Measurements from ENCODE around the gene ETV4. TPM values are rescaled to one million over a fixed set of nuclear protein-coding genes. Genes with fewer than 3 reads are reported as not detected.

ETV4 gene
- total and polyA plus RNA-seq, 2 of the 13 experiments (the other 11 are each of a cell fraction or from before 2014, with no cell fraction given), result 128 to 330 TPM

DNA sequence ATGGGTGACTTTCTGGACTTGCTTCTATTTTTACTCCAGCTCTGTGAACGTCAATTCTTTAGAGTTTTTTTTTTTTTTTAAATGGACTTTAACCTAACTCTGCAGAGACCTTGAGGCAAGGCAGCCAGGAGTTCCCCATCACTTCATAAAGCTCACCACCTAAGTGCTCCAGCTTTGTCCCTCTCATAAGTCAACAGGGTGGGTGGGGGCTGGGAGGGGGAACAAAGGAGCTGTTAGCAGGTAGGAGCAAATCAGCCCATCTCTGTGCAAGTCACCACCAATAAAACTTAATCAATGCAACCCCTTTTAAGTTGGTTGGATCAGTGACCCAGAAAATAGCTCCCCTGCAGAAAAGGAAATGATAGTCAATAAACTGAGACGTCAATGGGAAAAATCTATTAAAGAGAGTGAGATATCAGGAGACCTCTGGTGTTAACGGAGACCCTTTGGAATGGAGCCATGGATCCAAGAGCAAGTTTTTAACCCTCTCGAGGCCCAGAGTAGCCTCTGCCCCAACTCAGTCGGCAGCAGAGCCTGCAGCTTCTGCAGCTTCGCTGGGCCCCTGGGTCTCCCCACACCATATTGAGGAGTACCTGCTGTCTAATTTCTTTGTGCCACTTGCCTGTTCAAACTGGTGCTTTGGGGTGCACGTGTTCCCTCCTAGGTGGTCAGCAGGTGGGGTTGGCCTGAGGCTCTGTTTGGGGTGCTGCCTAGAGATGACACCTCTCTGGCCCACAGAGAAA is 27.6 kb upstream of the ETV4 start (continued):
- TF ChIP-seq MED1 (CRISPR knock-in tag; IDR thresholded peaks at IDR 0.05), result peak; percentile 62; the same call in 1 of the 2 replicates
- TF ChIP-seq, protein P1, sequence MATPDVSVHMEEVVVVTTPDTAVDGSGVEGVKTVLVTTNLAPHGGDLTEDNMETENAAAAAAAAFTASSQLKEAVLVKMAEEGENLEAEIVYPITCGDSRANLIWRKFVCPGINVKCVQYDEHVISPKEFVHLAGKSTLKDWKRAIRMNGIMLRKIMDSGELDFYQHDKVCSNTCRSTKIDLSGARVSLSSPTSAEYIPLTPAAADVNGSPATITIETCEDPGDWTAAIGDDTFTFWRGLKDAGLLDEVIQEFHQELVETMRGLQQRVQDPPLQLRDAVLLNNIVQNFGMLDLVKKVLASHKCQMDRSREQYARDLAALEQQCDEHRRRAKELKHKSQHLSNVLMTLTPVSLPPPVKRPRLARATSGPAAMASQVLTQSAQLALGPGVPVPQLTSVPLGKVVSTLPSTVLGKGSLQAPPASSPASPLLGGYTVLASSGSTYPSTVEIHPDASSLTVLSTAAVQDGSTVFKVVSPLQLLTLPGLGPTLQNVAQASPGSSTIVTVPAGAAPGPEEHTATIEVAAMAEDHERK (CRISPR knock-in tag; IDR thresholded peaks at IDR 0.05; ENCODE audit: low read depth), result no peak
- TF ChIP-seq, protein P2, sequence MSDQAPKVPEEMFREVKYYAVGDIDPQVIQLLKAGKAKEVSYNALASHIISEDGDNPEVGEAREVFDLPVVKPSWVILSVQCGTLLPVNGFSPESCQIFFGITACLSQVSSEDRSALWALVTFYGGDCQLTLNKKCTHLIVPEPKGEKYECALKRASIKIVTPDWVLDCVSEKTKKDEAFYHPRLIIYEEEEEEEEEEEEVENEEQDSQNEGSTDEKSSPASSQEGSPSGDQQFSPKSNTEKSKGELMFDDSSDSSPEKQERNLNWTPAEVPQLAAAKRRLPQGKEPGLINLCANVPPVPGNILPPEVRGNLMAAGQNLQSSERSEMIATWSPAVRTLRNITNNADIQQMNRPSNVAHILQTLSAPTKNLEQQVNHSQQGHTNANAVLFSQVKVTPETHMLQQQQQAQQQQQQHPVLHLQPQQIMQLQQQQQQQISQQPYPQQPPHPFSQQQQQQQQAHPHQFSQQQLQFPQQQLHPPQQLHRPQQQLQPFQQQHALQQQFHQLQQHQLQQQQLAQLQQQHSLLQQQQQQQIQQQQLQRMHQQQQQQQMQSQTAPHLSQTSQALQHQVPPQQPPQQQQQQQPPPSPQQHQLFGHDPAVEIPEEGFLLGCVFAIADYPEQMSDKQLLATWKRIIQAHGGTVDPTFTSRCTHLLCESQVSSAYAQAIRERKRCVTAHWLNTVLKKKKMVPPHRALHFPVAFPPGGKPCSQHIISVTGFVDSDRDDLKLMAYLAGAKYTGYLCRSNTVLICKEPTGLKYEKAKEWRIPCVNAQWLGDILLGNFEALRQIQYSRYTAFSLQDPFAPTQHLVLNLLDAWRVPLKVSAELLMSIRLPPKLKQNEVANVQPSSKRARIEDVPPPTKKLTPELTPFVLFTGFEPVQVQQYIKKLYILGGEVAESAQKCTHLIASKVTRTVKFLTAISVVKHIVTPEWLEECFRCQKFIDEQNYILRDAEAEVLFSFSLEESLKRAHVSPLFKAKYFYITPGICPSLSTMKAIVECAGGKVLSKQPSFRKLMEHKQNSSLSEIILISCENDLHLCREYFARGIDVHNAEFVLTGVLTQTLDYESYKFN (CRISPR knock-in tag; conservative IDR thresholded peaks at IDR 0.05), result peak; percentile 80
- peak; percentile 44; the same call in 1 of the 2 replicates for TF ChIP-seq ZNF547 (CRISPR knock-in tag; IDR thresholded peaks at IDR 0.05)
- no peak for TF ChIP-seq NPAS2 (CRISPR knock-in tag; IDR thresholded peaks at IDR 0.05; ENCODE audit: borderline replicate concordance)
- TF ChIP-seq, protein P3, sequence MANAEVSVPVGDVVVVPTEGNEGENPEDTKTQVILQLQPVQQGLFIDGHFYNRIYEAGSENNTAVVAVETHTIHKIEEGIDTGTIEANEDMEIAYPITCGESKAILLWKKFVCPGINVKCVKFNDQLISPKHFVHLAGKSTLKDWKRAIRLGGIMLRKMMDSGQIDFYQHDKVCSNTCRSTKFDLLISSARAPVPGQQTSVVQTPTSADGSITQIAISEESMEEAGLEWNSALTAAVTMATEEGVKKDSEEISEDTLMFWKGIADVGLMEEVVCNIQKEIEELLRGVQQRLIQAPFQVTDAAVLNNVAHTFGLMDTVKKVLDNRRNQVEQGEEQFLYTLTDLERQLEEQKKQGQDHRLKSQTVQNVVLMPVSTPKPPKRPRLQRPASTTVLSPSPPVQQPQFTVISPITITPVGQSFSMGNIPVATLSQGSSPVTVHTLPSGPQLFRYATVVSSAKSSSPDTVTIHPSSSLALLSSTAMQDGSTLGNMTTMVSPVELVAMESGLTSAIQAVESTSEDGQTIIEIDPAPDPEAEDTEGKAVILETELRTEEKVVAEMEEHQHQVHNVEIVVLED (CRISPR knock-in tag; IDR thresholded peaks at IDR 0.05; ENCODE audit: borderline replicate concordance), result 0 out of 2 replicates have a peak, but pooled peaks have one; percentile 46
- peak; percentile 83 for TF ChIP-seq FOXA3 (CRISPR knock-in tag; IDR thresholded peaks at IDR 0.05)
- TF ChIP-seq ZNF44 (CRISPR knock-in tag; IDR thresholded peaks at IDR 0.05), result peak; percentile 91
- no peak for TF ChIP-seq GTF2F1 (IDR thresholded peaks at IDR 0.05; ENCODE audit: low read length)
- TF ChIP-seq TBX3 (IDR thresholded peaks at IDR 0.05; ENCODE audit: borderline replicate concordance), result no peak
- TF ChIP-seq SNRNP70 (IDR thresholded peaks at IDR 0.05; ENCODE audit: low read depth, low read length), result no peak
- TF ChIP-seq RXRB (CRISPR knock-in tag; IDR thresholded peaks at IDR 0.05; ENCODE audit: borderline replicate concordance), result peak; percentile 56; the same call in 1 of the 2 replicates
- peak; percentile 93 for TF ChIP-seq MEF2D (CRISPR knock-in tag; IDR thresholded peaks at IDR 0.05)
- TF ChIP-seq, protein P4, sequence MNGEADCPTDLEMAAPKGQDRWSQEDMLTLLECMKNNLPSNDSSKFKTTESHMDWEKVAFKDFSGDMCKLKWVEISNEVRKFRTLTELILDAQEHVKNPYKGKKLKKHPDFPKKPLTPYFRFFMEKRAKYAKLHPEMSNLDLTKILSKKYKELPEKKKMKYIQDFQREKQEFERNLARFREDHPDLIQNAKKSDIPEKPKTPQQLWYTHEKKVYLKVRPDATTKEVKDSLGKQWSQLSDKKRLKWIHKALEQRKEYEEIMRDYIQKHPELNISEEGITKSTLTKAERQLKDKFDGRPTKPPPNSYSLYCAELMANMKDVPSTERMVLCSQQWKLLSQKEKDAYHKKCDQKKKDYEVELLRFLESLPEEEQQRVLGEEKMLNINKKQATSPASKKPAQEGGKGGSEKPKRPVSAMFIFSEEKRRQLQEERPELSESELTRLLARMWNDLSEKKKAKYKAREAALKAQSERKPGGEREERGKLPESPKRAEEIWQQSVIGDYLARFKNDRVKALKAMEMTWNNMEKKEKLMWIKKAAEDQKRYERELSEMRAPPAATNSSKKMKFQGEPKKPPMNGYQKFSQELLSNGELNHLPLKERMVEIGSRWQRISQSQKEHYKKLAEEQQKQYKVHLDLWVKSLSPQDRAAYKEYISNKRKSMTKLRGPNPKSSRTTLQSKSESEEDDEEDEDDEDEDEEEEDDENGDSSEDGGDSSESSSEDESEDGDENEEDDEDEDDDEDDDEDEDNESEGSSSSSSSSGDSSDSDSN (CRISPR knock-in tag; IDR thresholded peaks at IDR 0.05), result peak; percentile 60; the same call in 1 of the 2 replicates
- TF ChIP-seq, protein P5, sequence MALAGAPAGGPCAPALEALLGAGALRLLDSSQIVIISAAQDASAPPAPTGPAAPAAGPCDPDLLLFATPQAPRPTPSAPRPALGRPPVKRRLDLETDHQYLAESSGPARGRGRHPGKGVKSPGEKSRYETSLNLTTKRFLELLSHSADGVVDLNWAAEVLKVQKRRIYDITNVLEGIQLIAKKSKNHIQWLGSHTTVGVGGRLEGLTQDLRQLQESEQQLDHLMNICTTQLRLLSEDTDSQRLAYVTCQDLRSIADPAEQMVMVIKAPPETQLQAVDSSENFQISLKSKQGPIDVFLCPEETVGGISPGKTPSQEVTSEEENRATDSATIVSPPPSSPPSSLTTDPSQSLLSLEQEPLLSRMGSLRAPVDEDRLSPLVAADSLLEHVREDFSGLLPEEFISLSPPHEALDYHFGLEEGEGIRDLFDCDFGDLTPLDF (CRISPR knock-in tag; IDR thresholded peaks at IDR 0.05), result no peak
